HL-60 (cell line): ENCODE data around the gene RGSL1.

Source experiments
- DNase-seq, 2 experiments: peaks; one replicate each; pipeline ENCODE4 v3.0.0-alpha.2; 2010 to 2020; ENCODE audit warnings: low read depth in 1 of 2, low spot score in 1 of 2
- H3K27ac ChIP-seq: fragments of 250-450 bp; sonication (Bioruptor Pico); replicated peaks from 2 replicates; pipeline ENCODE4 v1.5.1; 2020; ENCODE audit warnings: mild to moderate bottlenecking, moderate library complexity
- H3K27me3 ChIP-seq: fragments of 250-450 bp; sonication (Bioruptor Pico); 2 replicates; pipeline ENCODE4 v1.5.1; 2021; ENCODE audit warnings: mild to moderate bottlenecking, moderate library complexity; ENCODE audit not compliant: insufficient read depth, poor library complexity, severe bottlenecking
- H3K4me3 ChIP-seq: replicated peaks from 2 replicates; pipeline ENCODE4 v1.5.1; 2011; ENCODE audit warnings: mild to moderate bottlenecking, control low read depth, low read length; ENCODE audit not compliant: insufficient read depth
- CTCF ChIP-seq: IDR thresholded peaks from one replicate; pipeline ENCODE4 v1.5.1; 2011; ENCODE audit warnings: low read length, control low read depth, inconsistent platforms; ENCODE audit not compliant: insufficient read depth
- GABPA ChIP-seq: IDR thresholded peaks from 2 replicates; pipeline ENCODE4 v1.6.1; 2012; ENCODE audit warnings: low read depth
- POLR2AphosphoS5 ChIP-seq: IDR thresholded peaks from 2 replicates; pipeline ENCODE4 v1.6.1; 2012; ENCODE audit warnings: low read depth
- REST ChIP-seq: IDR thresholded peaks from 2 replicates; pipeline ENCODE4 v1.6.1; 2012; ENCODE audit warnings: low read depth; ENCODE audit not compliant: insufficient replicate concordance
- SPI1 ChIP-seq: IDR thresholded peaks from 2 replicates; pipeline ENCODE4 v1.6.1; 2012; ENCODE audit warnings: low read depth, mild to moderate bottlenecking, borderline replicate concordance

The RGSL1 gene

DNA sequence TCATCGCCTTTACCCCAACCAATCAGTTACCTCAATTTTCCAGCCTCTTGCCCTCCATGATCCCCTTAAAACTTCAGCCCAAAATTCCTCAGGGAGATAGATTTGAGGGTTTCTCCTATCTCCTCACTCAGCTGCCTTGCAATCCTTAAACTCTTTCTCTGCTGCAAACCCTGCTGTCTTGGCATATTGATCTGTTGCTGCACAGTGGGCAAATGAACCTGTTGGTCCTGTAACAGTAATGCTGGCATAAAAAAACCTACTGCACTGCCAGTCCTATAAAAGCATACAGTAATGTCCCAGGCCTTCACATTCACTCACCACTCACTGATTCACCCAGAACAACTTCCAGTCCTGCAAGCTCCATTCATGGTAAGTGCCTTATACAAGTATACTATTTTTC lies 44.4 kb upstream of the RGSL1 start:
- no peak overlapping the region for H3K27ac ChIP-seq
- H3K4me3 ChIP-seq: no peak overlapping the region
- DNase-seq: no peak
- no peaks in the 10 kb centered on the region for H3K27me3 ChIP-seq
- TF ChIP-seq GABPA (no peak), SPI1 (no peak), POLR2AphosphoS5 (no peak)

- Histone ChIP-seq H3K27ac (no peak overlapping the region), H3K27me3 (no peaks in the 10 kb centered on the region), H3K4me3 (no peak overlapping the region)
- no peak for DNase-seq
- no peak for TF ChIP-seq POLR2AphosphoS5
- TF ChIP-seq REST: no peak
- no peak for TF ChIP-seq GABPA
- no peak for TF ChIP-seq CTCF
- no peak for TF ChIP-seq SPI1
Observed at GRCh38 chr1:182406012-182406411, 43.9 kb upstream of the RGSL1 start.

- H3K4me3 ChIP-seq: no peak overlapping the region
- H3K27me3 ChIP-seq: no peaks in the 10 kb centered on the region
- DNase-seq: no peak
- no peak overlapping the region for H3K27ac ChIP-seq
- TF ChIP-seq REST (no peak), SPI1 (no peak), POLR2AphosphoS5 (no peak), GABPA (no peak), CTCF (no peak)
Observed at GRCh38 chr1:182407724-182408123, 42.2 kb upstream of the RGSL1 start.

DNA sequence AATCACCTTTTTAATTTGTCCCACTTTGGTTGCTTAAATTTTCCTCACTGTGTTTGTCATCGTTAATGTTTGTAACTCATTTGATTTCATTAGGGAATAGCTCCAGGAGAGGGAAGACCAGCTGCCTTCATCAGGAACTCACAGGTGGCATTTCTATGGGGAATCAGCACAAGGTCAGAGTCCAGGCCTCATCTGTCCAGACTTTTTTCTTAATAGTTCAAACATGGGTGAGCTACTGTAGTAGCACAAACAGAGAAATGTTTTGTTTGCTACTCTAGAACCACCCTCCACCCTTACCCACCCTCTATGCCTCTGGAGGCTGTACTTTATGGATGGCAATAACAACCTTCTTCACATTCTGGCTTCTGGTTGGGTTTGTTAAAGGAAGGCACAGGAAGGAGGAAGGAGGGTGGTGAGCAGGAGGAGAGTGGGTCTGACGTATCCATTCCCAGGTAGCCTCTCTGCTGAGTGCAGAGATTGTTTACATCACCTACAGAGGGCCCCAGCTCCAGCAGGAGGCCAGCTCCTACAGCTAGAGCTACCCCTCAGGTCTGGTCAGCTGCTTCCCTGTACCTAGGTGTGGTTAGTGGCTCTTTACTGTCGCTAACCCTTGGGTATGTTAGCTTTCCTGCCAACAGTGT lies 41.4 kb upstream of the RGSL1 start:
- Histone ChIP-seq H3K27me3 (no peaks in the 10 kb centered on the region), H3K4me3 (no peak overlapping the region), H3K27ac (no peak overlapping the region)
- no peak for DNase-seq
- TF ChIP-seq SPI1: no peak
- TF ChIP-seq POLR2AphosphoS5: no peak
- TF ChIP-seq REST: no peak
- TF ChIP-seq GABPA: no peak
- no peak for TF ChIP-seq CTCF
